ENCODE data around the gene RTL1.

DNA sequence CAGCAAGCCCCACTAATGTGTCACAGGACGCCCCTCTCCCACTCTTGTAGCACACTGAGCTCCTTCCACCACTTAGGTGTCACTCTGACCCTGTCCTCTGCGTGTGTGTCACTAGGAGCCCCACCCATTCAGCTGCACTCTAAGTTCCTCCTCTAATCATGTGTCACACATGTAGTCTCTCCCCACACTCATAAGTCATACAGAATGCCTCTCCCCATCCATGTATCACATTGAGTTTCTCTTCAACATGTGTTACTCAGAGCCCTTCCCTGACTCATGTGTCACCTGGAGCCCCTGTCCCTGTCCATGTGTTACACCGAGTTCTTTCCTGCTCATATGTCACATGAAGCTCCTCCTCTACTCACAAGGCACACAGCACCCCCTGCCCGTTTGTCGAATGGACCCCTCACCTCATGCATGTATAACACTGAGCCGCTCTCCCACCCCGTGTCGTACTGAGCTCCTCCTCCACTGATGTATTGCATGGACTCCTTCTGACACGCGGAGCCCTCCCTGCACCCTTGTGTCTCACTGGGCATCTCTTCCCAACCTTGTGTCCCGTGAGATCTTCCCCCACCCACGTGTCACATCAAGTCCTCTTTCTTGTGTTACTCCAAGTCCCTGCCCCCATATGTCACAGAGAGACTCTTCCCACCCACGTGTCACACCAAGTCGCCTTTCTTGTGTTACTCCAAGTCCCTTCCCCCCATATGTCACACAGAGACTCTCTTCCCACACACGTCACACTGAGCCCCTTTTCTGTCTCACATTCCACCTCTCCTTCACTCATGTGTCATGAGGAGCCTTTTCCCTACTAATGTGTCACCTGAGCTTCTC is 31.0 kb downstream of the RTL1 start:
- TF ChIP-seq, protein P1, sequence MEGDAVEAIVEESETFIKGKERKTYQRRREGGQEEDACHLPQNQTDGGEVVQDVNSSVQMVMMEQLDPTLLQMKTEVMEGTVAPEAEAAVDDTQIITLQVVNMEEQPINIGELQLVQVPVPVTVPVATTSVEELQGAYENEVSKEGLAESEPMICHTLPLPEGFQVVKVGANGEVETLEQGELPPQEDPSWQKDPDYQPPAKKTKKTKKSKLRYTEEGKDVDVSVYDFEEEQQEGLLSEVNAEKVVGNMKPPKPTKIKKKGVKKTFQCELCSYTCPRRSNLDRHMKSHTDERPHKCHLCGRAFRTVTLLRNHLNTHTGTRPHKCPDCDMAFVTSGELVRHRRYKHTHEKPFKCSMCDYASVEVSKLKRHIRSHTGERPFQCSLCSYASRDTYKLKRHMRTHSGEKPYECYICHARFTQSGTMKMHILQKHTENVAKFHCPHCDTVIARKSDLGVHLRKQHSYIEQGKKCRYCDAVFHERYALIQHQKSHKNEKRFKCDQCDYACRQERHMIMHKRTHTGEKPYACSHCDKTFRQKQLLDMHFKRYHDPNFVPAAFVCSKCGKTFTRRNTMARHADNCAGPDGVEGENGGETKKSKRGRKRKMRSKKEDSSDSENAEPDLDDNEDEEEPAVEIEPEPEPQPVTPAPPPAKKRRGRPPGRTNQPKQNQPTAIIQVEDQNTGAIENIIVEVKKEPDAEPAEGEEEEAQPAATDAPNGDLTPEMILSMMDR (IDR thresholded peaks at IDR 0.05; ENCODE audit: low read depth, low read length): no peak
- no peak for TF ChIP-seq EZH2phosphoT487 (IDR thresholded peaks at IDR 0.05; ENCODE audit: low read depth)
